Measurements from ENCODE around the gene PALD1.

DNA sequence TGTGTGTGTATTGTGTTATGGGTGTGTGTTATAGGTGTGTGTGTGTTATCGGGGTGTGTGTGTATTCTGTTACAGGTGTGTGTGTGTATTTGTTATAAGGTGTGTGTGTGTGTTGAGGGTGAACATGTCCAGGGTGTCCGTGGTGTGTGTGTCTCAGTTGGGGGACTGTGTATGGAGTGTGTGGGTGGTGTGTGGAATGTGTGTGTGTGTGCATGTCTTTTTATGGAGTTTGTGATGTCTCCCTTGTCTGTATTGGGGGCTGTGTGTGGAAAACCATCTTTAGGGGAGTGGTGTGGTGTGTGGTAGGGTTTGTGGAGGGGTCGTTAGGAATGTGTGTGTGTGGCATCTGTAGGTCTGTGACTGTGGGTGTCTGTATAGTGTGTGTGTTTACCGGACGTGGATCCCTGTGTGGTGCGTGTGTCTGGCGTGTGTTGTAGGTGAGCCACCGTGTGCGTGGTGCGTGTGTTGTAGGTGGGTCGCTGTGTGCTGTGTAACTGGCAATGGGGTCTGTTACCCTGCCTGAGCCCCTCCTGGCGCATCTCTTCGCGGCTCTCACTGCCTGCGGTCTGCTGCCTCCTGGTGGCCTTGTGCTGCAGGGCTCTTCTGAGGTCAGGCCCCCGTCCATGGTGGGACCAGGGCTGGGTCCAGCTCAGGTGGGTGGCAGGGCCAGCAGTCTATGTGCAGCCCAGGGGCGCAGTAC lies 61.7 kb downstream of the PALD1 start:
- TF ChIP-seq ARNT (IDR thresholded peaks at IDR 0.05), result no peak
- TF ChIP-seq SP1 (IDR thresholded peaks at IDR 0.05), result no peak

Measured in HEK293T (cell line).